Glomerular visceral epithelial cell (primary cell): ENCODE measurements around the gene TRPT1.

Source experiments
- DNase-seq: peaks from one replicate; pipeline ENCODE4 v3.0.0-alpha.2; 2016; ENCODE audit errors: extremely low spot score

The TRPT1 gene

DNA sequence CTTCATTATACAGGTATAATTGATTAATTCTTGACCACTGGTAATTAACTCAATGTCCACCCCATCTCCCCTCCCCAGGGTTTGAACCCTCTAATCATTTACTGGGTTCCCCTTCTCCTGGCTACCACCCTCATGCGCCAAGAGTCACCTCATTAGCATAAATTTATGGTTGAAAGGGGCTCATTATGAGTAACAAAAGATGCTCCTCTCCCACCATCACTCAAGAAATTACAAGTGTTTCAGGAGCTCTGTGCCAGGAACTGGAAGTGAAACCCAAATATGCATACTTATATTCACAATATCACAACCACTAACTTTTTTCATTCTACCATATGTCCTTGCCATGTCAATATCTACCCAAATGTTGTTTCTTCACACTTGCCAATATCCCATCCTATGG, 47.8 kb downstream of the TRPT1 start:
- no peak for DNase-seq

DNA sequence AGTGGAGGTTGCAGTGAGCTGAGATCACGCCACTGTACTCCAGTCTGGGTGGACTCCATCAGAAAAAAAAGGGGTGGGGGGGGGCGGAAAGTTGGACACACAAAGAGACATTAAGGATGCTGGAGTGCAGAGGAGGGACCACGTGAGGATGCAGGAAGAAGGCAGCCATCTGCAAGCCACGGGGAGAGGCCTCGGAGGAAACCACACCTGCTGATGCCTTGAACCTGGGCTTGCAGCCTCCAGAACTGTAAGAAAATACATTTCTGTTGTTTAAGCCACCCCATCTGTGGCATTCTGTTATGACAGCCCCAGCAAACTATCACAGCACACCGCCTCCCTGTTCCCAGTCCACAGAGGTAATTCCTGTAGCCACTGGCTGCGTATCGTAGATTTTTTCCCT, 49.2 kb downstream of the TRPT1 start:
- DNase-seq = no peak
